Measurements from ENCODE around the gene CDH26.

Gene CDH26

DNA sequence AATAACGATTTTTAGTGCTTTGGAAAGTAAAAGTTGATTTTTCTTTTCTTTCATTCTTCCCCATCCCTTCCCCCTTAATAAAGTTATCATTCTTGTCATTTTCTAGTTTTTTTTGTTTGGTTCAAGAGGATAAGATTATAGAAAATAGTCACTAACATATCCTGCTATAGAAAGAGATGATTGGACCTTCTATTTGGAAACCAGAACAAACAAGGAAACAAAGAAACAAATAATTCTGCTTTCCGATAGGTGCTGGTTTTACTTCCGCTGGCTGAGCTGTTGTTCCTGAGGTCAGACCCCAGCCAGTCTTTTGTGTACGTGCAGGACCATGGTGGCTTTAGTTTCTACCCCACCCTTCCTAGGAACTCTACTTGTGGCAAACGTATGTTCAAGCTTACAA lies at the start of gene CDH26:
CDH26 (plus strand) TSS at position 301 of the 400 bp plus-strand sequence. CDS start 304 bp downstream, outside the sequence.
- no peak for DNase-seq (ENCODE audit: low read depth)

DNA sequence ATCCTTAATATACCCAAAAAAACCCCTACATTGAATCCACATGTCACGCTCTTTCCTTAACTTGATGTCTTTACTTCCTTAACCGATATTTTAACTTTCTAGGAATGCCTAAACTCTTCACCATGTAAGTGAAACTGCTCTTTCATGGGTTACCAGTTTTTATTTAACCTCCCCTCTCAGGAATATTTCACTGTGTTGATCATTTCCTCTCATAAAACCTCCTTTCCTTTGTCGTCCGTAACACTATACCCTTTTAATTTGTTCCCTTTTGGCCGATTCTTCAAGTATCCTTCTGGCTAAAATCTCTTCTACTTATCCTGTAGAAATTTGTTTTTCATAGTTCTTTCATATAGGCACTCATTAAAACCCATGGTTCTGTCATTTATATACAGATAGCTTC lies 49.4 kb upstream of the CDH26 start:
- DNase-seq (ENCODE audit: low read depth) = no peak

GRCh38 chr20:59911041-59911440 lies 47.2 kb upstream of the CDH26 start:
- DNase-seq (ENCODE audit: low read depth) = no peak

- DNase-seq (ENCODE audit: low read depth) = no peak
These were observed 45.6 kb upstream of the CDH26 start for GRCh38 chr20:59912609-59913008.

DNA sequence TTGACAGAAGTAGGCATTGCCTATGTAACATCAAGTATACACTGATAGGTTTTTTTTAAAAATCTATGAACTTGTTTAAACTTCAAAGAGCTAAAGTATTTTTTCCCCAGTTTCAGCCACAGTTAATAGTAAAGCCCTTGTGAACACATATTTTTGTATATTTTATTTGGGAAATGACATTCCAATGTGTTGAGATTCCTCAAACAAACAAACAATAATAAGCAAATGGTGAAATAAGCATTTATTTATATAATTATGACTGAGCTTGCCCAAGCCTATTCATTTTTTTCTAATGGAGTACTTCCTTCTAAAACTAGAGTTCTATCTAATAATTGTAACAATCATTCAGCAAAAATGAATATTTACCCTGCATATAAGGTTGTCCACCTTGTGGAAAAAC lies 37.3 kb upstream of the CDH26 start:
- DNase-seq (ENCODE audit: low read depth) = no peak

- no peak for DNase-seq (ENCODE audit: low read depth)
These were observed 34.7 kb upstream of the CDH26 start for GRCh38 chr20:59923514-59923913.

DNA sequence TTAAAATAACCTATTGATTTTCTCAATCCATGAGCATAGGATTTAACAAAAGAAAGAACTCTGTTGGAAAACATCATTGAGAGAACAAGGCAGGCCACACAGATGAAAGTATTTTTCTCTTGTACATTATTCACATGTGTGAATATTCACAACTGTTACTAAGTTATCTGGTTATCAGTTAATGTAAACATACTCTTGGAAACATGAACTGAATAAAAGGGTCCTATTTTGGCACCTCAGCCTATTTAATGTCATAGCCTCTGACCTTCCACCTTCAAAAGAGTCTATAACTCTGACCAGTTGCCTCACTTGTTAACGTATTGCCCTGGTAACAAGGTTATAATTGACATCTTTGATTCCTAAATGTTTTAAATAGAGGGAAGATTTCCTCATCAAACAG lies 32.9 kb upstream of the CDH26 start:
- no peak for DNase-seq (ENCODE audit: low read depth)

- no peak for DNase-seq (ENCODE audit: low read depth)
These were observed 32.3 kb upstream of the CDH26 start for GRCh38 chr20:59925899-59926298.

GRCh38 chr20:59931511-59932312 lies 26.5 kb upstream of the CDH26 start:
- no peak for DNase-seq (ENCODE audit: low read depth)

DNA sequence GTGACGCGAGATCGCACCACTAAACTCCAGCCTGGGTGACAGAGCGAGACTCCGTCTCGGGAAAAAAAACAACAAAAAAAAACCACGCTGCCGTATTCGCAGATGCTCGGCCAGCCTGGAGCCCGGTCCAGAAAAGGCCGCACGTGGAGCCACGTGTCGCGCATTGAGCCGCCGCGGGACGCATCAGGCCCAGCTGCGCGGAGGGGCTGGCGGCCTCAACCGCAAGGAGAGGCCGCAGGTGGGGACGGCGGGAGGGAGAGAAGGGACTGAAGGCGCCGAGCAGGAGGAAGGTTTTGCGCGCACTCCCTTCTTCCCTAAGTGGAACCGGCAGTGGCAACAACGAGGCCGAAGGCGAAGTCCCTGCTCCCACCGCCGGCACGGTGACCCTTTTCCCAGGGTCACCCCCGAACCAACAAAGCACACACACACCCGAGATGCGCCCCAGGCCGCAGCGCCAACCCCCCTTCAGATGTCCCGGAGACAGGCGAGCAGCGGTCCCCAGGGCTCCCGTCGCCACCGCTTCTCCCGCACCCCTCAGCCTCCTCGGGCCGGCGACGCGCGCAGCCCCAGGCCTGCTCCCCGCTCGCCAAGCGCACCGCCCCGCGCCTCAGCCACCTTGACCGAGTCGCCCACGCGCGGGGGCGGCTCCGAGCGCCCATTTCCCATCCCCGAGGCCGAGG lies 25.5 kb upstream of the CDH26 start:
- DNase-seq (ENCODE audit: low read depth) = no peak

DNA sequence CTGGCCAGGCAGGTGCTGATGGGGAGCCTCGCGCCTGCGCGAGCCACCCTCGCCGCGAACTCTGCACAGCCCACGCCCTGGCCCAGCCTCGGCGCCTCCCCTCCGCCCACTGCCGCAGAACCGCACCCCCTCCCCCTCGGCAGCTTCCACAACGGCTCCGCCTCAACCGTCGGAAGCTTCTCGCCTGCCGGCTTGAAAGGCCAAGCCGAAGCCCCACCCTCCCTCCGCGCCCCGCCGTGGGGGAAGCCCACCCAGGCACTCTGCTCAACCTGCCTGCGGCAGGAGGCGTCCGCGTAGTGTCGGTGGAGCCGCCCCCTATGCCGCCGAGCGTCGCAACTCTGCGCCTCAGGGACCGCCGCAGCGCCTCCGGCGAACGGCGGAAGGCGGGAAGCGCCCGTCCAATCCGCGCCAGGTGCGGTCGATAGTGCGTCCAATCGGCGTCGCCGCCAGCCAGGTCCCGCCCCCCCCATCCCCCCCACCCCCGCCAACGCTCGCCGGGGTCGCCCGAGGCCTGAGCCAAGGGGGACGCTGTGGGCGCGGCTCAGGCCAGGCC lies 24.9 kb upstream of the CDH26 start, which contains the start of gene SYCP2:
SYCP2 (minus strand) TSS at position 342 of the 553 bp plus-strand sequence. CDS start 11,224 bp downstream, outside the sequence.
- DNase-seq (ENCODE audit: low read depth) = no peak

GRCh38 chr20:59933849-59934585 lies 24.2 kb upstream of the CDH26 start:
- no peak for DNase-seq (ENCODE audit: low read depth)

DNA sequence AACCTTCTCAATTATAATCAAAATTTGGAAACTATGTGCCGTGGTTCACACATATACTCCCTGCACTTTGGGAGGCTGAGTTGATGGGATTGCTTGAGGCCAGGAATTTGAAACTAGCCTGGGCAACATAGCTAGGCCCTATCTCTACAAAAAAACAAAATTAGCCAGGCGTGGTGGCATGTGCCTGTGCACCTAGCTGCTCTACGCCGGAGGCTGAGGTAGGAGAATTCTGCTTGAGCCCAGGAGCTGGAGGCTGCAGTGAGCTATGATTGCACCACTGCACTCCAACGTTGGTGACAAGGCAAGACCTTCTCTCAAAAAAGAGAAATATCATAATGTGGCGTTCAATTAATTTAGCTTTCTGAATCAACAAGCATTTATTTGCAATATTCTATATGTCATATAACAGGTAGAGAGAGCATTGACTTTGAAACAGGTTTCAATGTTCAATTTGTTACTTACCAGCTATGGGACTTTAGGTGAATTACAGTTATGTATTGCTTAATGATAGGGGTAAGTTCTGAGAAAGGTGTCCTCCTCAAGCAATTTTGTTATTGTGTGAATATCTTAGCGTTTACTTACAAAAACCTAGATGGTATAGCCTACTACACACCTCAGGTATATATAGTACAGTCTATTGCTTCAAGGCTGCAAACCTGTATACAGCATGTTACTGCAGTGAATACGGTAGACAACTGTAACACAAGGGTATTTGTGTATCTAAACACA lies 22.6 kb upstream of the CDH26 start:
- DNase-seq (ENCODE audit: low read depth) = no peak

- no peak for DNase-seq (ENCODE audit: low read depth)
These were observed 21.8 kb upstream of the CDH26 start for GRCh38 chr20:59936409-59936808.

DNA sequence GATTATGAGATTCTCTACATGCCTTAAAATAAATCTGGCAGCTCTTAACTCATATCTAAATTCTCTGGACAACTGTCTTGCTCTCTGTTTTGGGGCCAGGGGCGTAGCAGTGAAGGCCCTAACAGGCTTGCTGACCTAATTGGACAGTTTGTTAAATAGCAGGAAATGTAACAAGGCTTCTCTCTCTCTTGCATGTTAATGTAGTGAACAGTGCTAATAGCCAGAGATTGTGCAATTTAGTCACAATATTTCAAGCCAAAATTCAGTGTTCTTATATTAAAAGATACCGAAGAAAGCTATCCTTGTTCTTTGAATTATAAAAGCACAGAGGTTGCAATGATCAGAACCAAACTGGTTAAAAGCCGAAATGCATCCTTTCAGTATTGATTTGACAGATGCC lies 21.1 kb upstream of the CDH26 start:
- DNase-seq (ENCODE audit: low read depth) = no peak

- no peak for DNase-seq (ENCODE audit: low read depth)
These were observed 20.0 kb upstream of the CDH26 start for GRCh38 chr20:59938221-59938620.

DNA sequence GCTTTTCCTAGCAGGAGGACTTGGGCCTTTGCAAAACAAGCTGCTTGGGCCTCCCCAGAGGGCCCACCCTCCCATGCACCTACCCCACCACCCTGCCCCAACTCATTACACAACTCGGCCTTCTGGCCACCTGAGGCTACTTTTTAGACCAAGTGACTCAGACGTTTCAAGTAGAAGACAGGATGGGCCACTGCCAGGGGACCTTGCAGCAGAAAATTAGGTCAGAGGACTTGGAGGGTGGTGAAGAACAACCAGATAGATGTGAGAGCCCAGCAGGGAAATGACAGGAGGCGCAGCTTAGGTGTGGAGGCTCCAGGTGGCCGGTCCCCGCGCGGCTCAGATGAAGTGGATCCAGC lies 19.5 kb upstream of the CDH26 start:
- no peak for DNase-seq (ENCODE audit: low read depth)

GRCh38 chr20:59939052-59939878 lies 19.0 kb upstream of the CDH26 start:
- DNase-seq (ENCODE audit: low read depth) = no peak

GRCh38 chr20:59939879-59940128 lies 18.4 kb upstream of the CDH26 start:
- no peak for DNase-seq (ENCODE audit: low read depth)

DNA sequence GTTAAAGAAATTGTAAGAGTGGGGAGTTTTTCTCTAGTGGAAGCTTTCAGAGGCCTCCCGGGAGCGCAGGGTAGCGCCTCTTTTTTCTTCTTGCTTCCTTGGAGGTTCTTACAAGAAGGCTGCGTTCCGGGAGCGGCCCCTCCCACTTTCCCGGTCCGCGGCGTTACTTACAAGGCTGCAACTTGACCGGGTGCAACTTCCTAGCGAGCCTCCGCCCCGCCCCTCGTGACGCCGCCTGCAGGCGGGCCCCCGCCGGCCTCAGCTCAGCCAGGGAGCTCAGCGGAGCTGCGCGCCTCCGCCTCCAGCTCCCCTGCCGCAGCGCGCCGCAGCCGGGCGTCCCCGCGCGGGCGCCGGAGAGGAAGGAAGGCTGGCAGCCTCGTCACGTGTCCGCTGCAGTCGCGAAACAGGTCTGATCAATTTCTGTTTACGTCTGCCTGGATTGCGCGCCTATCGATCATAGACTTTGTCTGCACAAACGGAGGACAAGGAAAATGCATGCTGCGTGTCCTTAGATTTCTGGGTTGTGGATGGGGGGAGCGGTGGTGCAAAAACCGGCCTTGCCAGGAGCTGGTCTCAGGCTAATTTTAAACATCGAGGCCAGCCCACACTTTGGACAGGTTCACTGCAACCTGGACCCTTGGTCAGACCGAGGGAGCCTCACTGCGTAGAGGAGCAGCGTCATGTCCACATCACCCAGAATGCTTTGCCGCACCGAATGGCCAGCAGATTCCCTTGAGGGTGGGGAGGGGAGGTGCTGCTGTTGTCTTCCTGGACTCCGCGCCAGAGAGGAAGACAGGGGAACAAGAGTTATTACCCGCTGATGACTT lies 17.9 kb upstream of the CDH26 start, which contains the start of the genes FAM217B and PPP1R3D:
FAM217B (plus strand) TSS at position 261 of the 827 bp plus-strand sequence. CDS start 3,555 bp downstream, outside the sequence.
PPP1R3D (minus strand) TSS at position 177 of the 827 bp plus-strand sequence. CDS start 374 bp downstream, outside the sequence.
- peak; percentile 82 for DNase-seq (ENCODE audit: low read depth)
